Sigmoid colon (tissue), 4 donors: Measurements from ENCODE around the gene CORO1C.

ENCODE experiments used
- EP300 ChIP-seq, 4 donors: sonication (generic); formaldehyde crosslinking; IDR thresholded peaks; one replicate each; pipeline ENCODE4 v1.6.1; 2017; ENCODE audit warnings: antibody characterized with exemption in 4 of 4
- POLR2A ChIP-seq, 2 donors: fragments of 450-650 bp; IDR thresholded peaks; one replicate each; pipeline ENCODE4 v1.6.1; 2016; ENCODE audit warnings: antibody characterized with exemption in 2 of 2, mild to moderate bottlenecking in 2 of 2, moderate library complexity in 2 of 2
- POLR2AphosphoS5 ChIP-seq, 4 donors: sonication (generic); formaldehyde crosslinking; IDR thresholded peaks; one replicate each; pipeline ENCODE4 v1.6.1; 2017; ENCODE audit warnings: antibody characterized with exemption in 4 of 4
- TF ChIP-seq, protein P1 (sequence below), 4 experiments: fragments of 450-650 bp in 3 of 4; fragments of 200-600 bp in 1 of 4; IDR thresholded peaks; one replicate each; pipeline ENCODE4 v1.5.1; 2016 to 2019; ENCODE audit warnings: antibody characterized with exemption in 4 of 4, mild to moderate bottlenecking in 3 of 4, moderate library complexity in 2 of 4

DNA sequence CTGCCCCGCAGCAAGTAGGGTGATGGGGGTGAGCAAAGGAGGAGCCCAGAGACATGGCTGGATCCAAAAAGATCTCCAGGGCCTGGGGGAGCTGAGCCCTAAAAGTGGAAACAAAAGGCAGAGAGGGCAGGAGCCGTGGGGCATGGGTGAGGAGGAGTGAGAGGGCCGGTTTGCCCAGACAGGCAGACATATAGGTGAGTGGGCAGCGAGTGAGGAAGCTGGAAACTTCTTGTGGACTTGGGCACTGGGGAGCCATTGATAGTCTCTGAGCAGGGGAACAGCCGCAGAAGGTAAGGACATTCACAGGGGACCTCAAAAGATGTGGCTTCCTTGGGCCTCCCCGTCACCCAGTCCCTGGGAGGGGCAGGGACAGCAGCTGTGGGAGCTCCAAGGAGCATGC, 116.7 kb downstream of the CORO1C start:
- TF ChIP-seq, protein P1, sequence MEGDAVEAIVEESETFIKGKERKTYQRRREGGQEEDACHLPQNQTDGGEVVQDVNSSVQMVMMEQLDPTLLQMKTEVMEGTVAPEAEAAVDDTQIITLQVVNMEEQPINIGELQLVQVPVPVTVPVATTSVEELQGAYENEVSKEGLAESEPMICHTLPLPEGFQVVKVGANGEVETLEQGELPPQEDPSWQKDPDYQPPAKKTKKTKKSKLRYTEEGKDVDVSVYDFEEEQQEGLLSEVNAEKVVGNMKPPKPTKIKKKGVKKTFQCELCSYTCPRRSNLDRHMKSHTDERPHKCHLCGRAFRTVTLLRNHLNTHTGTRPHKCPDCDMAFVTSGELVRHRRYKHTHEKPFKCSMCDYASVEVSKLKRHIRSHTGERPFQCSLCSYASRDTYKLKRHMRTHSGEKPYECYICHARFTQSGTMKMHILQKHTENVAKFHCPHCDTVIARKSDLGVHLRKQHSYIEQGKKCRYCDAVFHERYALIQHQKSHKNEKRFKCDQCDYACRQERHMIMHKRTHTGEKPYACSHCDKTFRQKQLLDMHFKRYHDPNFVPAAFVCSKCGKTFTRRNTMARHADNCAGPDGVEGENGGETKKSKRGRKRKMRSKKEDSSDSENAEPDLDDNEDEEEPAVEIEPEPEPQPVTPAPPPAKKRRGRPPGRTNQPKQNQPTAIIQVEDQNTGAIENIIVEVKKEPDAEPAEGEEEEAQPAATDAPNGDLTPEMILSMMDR (IDR thresholded peaks at IDR 0.05) = no peak
- TF ChIP-seq POLR2A (IDR thresholded peaks at IDR 0.05) (no peak), POLR2AphosphoS5 (IDR thresholded peaks at IDR 0.05) (no peak), EP300 (IDR thresholded peaks at IDR 0.05) (no peak)
